DND-41 (cell line): Measurements from ENCODE around the gene SLC6A15.

Experiments
- CTCF ChIP-seq: IDR thresholded peaks from 2 replicates; pipeline ENCODE4 v1.5.1; 2012; ENCODE audit warnings: borderline replicate concordance, low read length, moderate library complexity, mild to moderate bottlenecking; ENCODE audit not compliant: poor library complexity, severe bottlenecking; ENCODE audit errors: extremely low read depth
- EZH2 ChIP-seq: IDR thresholded peaks from 3 replicates; pipeline ENCODE4 v1.6.1; 2012; ENCODE audit warnings: borderline replicate concordance, low read depth, mild to moderate bottlenecking, moderate library complexity, low read length, inconsistent platforms; ENCODE audit not compliant: severe bottlenecking

- TF ChIP-seq CTCF (no peak), EZH2 (no peak)
These were observed 98.6 kb downstream of the SLC6A15 start for GRCh38 chr12:84813780-84814663.
